ENCODE data around the gene SLC30A7.

Gene SLC30A7

DNA sequence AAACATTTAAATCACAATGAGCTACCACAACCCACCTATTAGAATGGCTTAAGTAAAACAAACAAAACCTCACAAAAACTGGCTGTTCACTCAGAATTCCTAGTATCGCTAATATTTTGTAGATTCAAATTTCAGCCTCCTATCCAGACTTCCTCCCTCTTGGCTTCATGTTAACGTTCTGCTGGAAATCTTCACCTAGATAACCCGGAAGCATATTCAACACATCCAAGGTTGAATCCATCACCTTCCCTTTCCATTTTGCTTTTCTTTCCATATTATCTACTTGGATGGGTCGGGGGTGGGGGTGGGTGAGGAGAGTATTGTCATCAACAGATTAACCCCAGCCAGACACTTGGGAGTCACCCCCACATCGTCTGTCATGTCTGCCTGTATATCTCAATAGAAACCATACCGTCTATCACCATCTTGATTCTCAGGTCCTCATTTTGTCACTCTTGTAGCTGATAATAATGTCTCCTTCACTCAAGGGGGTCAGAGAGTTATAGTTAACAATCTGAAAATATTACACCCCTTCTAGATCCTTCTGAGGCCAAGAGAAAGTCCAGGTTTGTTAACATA, 131.4 kb downstream of the SLC30A7 start:
- no peak for DNase-seq (ENCODE audit: low read depth in 2 of 2)

DNA sequence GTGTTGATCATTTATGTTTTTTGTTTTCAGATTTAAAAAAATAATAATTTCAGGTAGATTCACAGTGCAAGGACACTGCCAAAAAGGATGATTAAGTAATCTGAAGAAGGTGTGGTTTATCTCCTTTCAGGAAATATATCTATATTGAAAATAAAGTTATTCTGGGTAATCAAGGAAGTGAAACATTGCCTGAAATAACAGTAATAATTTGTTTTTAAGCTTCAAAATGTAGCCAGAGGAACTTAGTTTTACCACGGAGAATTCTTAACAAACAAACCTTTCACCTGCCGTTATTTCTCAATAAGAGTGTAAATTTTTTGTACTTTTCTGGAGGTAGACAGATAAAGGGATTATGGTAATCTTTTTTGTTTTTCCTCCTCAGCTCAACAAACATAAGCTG, 132.6 kb downstream of the SLC30A7 start:
- no peak for DNase-seq (ENCODE audit: low read depth in 2 of 2)

DNA sequence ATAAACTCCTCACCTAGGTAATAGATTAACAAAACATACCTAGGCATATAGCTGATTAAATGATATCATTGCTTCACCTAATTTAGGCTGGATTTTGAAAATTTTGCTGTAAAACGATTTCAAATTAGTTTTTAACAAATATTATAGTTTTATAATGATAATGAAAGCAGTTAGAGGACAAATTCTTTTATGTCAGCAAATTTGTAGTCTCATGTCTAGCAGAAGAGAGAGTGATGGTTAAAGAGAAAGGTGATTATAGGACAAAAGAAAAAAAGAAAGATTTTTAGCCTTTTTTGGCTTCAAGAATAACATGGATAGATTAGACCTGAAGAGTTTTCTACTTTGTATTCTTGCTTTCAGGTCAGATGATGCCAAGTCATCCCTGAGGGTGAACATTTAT, 133.3 kb downstream of the SLC30A7 start:
- DNase-seq (ENCODE audit: low read depth in 2 of 2), result no peak

DNA sequence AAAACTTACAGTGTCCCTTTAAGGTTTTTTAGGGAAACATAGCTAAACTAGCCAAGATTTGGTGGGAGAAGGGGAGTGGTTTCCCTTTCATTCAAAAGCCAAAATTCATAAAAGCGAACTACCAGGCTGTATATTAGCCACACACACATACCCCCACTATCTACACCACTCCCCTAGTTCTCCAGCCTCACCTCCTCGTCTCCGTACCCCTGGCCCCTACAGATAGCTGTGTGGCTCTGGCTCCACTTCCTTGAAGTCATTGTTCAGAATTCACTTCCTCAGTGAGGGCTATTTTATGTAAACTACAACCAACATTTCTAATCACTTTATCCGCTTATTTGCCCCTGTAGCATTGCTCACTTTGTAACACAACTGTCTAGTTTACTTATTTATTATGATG, 135.0 kb downstream of the SLC30A7 start:
- no peak for DNase-seq (ENCODE audit: low read depth in 2 of 2)

Measured in stimulated activated CD4-positive, alpha-beta T cell treated with anti-CD3 and anti-CD28 coated beads, Interleukin-15, amount 100 ng/mL, for 48 hours (primary cell).